ENCODE results near the gene ITGAX. TPM values are rescaled to one million over a fixed set of nuclear protein-coding genes. Genes with fewer than 3 reads are reported as not detected.

ITGAX gene
- total and polyA plus RNA-seq, 2 donors (not counting 1 experiment from before 2014, with no cell fraction given) = under 0.01 TPM; not detected in 1

DNA sequence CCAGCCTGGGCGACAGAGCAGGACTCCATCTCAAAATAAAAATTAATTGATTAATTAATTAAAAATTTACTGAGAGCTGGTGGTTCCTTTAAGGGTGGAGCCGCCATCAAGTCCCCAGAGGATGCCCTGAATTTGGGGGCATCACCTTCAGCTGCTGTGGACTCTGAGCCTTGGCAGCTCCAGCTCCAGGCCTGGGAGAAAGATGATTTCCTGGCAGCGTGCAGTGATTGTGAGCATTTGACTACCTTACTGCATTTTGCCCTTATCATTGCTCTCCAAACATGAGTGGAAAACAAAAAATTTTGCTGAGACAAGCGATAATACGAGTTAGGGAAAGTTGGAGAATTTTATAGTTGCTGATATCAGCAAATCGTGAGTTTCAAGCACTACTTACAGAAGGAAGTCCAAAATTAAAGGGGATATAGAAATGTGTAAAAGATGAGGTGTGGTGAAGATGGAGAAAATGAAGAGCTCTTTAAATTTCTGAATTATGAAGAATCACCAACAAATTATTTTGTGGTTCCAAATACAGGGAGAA lies 35.6 kb downstream of the ITGAX start:
- no peaks in the 10 kb centered on the region for H4K20me1 ChIP-seq (ENCODE audit: control insufficient read depth, extremely low read depth, insufficient read depth, low read length)
- H3K27me3 ChIP-seq (ENCODE audit: control insufficient read depth, insufficient read depth, low read length) = no peaks in the 10 kb centered on the region
- H3K79me2 ChIP-seq (ENCODE audit: control insufficient read depth, insufficient read depth, low read length) = no peaks in the 10 kb centered on the region
- no peaks in the 10 kb centered on the region for H3K36me3 ChIP-seq (ENCODE audit: control insufficient read depth, insufficient read depth, low read length)
- H2AFZ ChIP-seq (ENCODE audit: low read length) = no peak overlapping the region
- no peak overlapping the region for H3K4me3 ChIP-seq (replicated peaks in 1 of 4; ENCODE audit: control extremely low read depth in 1 of 4, insufficient read depth in 1 of 4, low read depth in 3 of 4, low read length in 4 of 4)
- H3K27ac ChIP-seq (ENCODE audit: insufficient read depth, low read length) = no peak overlapping the region
- H3K9me3 ChIP-seq (ENCODE audit: control insufficient read depth, insufficient read depth, low read depth, low read length) = no peaks in the 10 kb centered on the region
- no peak overlapping the region for H3K9ac ChIP-seq (ENCODE audit: insufficient read depth, low read length)
- no peak for DNase-seq (ENCODE audit: low read depth in 2 of 2)
- H3K4me1 ChIP-seq (ENCODE audit: control insufficient read depth, extremely low read depth, insufficient read depth, low read length) = no peaks in the 10 kb centered on the region
- no peak overlapping the region for H3K4me2 ChIP-seq (ENCODE audit: extremely low read depth, insufficient read depth, low read length)
- TF ChIP-seq, protein P1, sequence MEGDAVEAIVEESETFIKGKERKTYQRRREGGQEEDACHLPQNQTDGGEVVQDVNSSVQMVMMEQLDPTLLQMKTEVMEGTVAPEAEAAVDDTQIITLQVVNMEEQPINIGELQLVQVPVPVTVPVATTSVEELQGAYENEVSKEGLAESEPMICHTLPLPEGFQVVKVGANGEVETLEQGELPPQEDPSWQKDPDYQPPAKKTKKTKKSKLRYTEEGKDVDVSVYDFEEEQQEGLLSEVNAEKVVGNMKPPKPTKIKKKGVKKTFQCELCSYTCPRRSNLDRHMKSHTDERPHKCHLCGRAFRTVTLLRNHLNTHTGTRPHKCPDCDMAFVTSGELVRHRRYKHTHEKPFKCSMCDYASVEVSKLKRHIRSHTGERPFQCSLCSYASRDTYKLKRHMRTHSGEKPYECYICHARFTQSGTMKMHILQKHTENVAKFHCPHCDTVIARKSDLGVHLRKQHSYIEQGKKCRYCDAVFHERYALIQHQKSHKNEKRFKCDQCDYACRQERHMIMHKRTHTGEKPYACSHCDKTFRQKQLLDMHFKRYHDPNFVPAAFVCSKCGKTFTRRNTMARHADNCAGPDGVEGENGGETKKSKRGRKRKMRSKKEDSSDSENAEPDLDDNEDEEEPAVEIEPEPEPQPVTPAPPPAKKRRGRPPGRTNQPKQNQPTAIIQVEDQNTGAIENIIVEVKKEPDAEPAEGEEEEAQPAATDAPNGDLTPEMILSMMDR (conservative IDR thresholded peaks at IDR 0.05 in 1 of 2, IDR thresholded peaks at IDR 0.05 in 1 of 2; ENCODE audit: low read depth in 1 of 2, low read length in 2 of 2) = no peak
- no peak for TF ChIP-seq EZH2 (IDR thresholded peaks at IDR 0.05; ENCODE audit: low read length, missing control alignments)

GRCh38 chr16:31393056-31393455 lies 38.1 kb downstream of the ITGAX start, which contains the start of gene ITGAD:
Gene ITGAD (plus strand): TSS chr16:31393335. CDS start chr16:31393361, 26 bp downstream.
- Histone ChIP-seq H3K27ac (ENCODE audit: insufficient read depth, low read length) (no peak within 1 kb of the TSS), H4K20me1 (ENCODE audit: control insufficient read depth, extremely low read depth, insufficient read depth, low read length) (no peaks in the 10 kb centered on the region), H3K4me3 (replicated peaks in 1 of 4; ENCODE audit: control extremely low read depth in 1 of 4, insufficient read depth in 1 of 4, low read depth in 3 of 4, low read length in 4 of 4) (no peak within 1 kb of the TSS), H3K9ac (ENCODE audit: insufficient read depth, low read length) (no peak within 1 kb of the TSS), H3K36me3 (ENCODE audit: control insufficient read depth, insufficient read depth, low read length) (no peaks in the 10 kb centered on the region), H2AFZ (ENCODE audit: low read length) (no peak within 1 kb of the TSS), H3K4me2 (ENCODE audit: extremely low read depth, insufficient read depth, low read length) (no peak within 1 kb of the TSS), H3K4me1 (ENCODE audit: control insufficient read depth, extremely low read depth, insufficient read depth, low read length) (no peaks in the 10 kb centered on the region), H3K79me2 (ENCODE audit: control insufficient read depth, insufficient read depth, low read length) (no peaks in the 10 kb centered on the region), H3K9me3 (ENCODE audit: control insufficient read depth, insufficient read depth, low read depth, low read length) (no peaks in the 10 kb centered on the region), H3K27me3 (ENCODE audit: control insufficient read depth, insufficient read depth, low read length) (no peaks in the 10 kb centered on the region)
- TF ChIP-seq, protein P1 (conservative IDR thresholded peaks at IDR 0.05 in 1 of 2, IDR thresholded peaks at IDR 0.05 in 1 of 2; ENCODE audit: low read depth in 1 of 2, low read length in 2 of 2) = no peak
- no peak for TF ChIP-seq EZH2 (IDR thresholded peaks at IDR 0.05; ENCODE audit: low read length, missing control alignments)
- no peak for DNase-seq (ENCODE audit: low read depth in 2 of 2)

DNA sequence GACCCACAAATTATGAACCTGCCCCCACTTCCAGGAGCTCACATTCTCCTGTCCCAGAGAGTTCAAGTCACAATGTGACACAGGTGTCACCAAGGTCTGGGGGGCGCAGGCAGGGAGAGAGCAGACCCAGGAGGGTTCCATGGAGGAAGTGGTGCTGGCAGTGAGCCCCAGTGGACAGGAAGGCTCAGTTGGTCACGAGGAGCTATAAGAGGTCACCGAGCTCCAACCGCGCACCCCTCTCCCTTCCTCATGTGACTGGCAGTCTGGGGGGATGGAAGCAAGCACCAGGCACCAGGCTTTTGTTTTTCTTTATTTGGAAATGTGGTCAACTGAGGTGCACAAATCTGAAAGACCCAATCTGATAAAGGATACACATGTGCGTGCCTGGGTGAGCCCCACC lies 40.7 kb downstream of the ITGAX start:
- H3K9ac ChIP-seq (ENCODE audit: insufficient read depth, low read length) = no peak overlapping the region
- no peaks in the 10 kb centered on the region for H3K4me1 ChIP-seq (ENCODE audit: control insufficient read depth, extremely low read depth, insufficient read depth, low read length)
- H3K27ac ChIP-seq (ENCODE audit: insufficient read depth, low read length) = no peak overlapping the region
- H3K9me3 ChIP-seq (ENCODE audit: control insufficient read depth, insufficient read depth, low read depth, low read length) = no peaks in the 10 kb centered on the region
- H3K27me3 ChIP-seq (ENCODE audit: control insufficient read depth, insufficient read depth, low read length) = no peaks in the 10 kb centered on the region
- H3K4me3 ChIP-seq (replicated peaks in 1 of 4; ENCODE audit: control extremely low read depth in 1 of 4, insufficient read depth in 1 of 4, low read depth in 3 of 4, low read length in 4 of 4) = no peak overlapping the region
- no peak for DNase-seq (ENCODE audit: low read depth in 2 of 2)
- no peaks in the 10 kb centered on the region for H4K20me1 ChIP-seq (ENCODE audit: control insufficient read depth, extremely low read depth, insufficient read depth, low read length)
- TF ChIP-seq, protein P1 (conservative IDR thresholded peaks at IDR 0.05 in 1 of 2, IDR thresholded peaks at IDR 0.05 in 1 of 2; ENCODE audit: low read depth in 1 of 2, low read length in 2 of 2) = no peak
- TF ChIP-seq EZH2 (IDR thresholded peaks at IDR 0.05; ENCODE audit: low read length, missing control alignments) = no peak
- no peak overlapping the region for H3K4me2 ChIP-seq (ENCODE audit: extremely low read depth, insufficient read depth, low read length)
- H3K79me2 ChIP-seq (ENCODE audit: control insufficient read depth, insufficient read depth, low read length) = no peaks in the 10 kb centered on the region
- H3K36me3 ChIP-seq (ENCODE audit: control insufficient read depth, insufficient read depth, low read length) = no peaks in the 10 kb centered on the region
- H2AFZ ChIP-seq (ENCODE audit: low read length) = no peak overlapping the region
